ENCODE results near the gene MYRFL. TPM values are rescaled to one million over a fixed set of nuclear protein-coding genes. Genes with fewer than 3 reads are reported as not detected.

MYRFL gene
- total and polyA plus RNA-seq, 2 donors, result 0.28 to 0.59 TPM

GRCh38 chr12:70005864-70006618, 181.0 kb downstream of the MYRFL start:
- no peaks in the 10 kb centered on the region for H3K36me3 ChIP-seq (ENCODE audit: control insufficient read depth in 2 of 2, insufficient read depth in 2 of 2, low read length in 1 of 2)
- no peak overlapping the region for H3K27ac ChIP-seq (ENCODE audit: low read depth in 1 of 2, low read length in 1 of 2)
- 92% methylated on average over 2 of the region's 2 CpGs for WGBS
- H3K4me1 ChIP-seq (ENCODE audit: control insufficient read depth in 2 of 2, insufficient read depth in 2 of 2, low read length in 2 of 2), result no peaks in the 10 kb centered on the region
- H3K4me3 ChIP-seq (ENCODE audit: low read length in 2 of 2), result no peak overlapping the region
- peaks cover 0 to 13% of the 10 kb centered on the region in 2 donors for H3K9me3 ChIP-seq (ENCODE audit: control insufficient read depth in 2 of 2, insufficient read depth in 1 of 2, low read length in 1 of 2)
- DNase-seq (ENCODE audit: low read depth in 6 of 9, low spot score in 9 of 9), result no peak
- no peaks in the 10 kb centered on the region for H3K27me3 ChIP-seq (ENCODE audit: control insufficient read depth in 2 of 2, insufficient read depth in 1 of 2, low read length in 1 of 2)

- Histone ChIP-seq H3K4me3 (ENCODE audit: low read length in 2 of 2) (no peak overlapping the region), H3K4me1 (ENCODE audit: control insufficient read depth in 2 of 2, insufficient read depth in 2 of 2, low read length in 2 of 2) (no peaks in the 10 kb centered on the region), H3K27me3 (ENCODE audit: control insufficient read depth in 2 of 2, insufficient read depth in 1 of 2, low read length in 1 of 2) (no peaks in the 10 kb centered on the region), H3K36me3 (ENCODE audit: control insufficient read depth in 2 of 2, insufficient read depth in 2 of 2, low read length in 1 of 2) (no peaks in the 10 kb centered on the region), H3K9me3 (ENCODE audit: control insufficient read depth in 2 of 2, insufficient read depth in 1 of 2, low read length in 1 of 2) (peaks cover 0 to 13% of the 10 kb centered on the region in 2 donors), H3K27ac (ENCODE audit: low read depth in 1 of 2, low read length in 1 of 2) (no peak overlapping the region)
- no peak for DNase-seq (ENCODE audit: low read depth in 6 of 9, low spot score in 9 of 9)
- WGBS, result 49% methylated on average over 2 of the region's 2 CpGs
These were observed 181.6 kb downstream of the MYRFL start for GRCh38 chr12:70006619-70006973.

- no peak overlapping the region for H3K4me3 ChIP-seq (ENCODE audit: low read length in 2 of 2)
- H3K36me3 ChIP-seq (ENCODE audit: control insufficient read depth in 2 of 2, insufficient read depth in 2 of 2, low read length in 1 of 2), result no peaks in the 10 kb centered on the region
- no peaks in the 10 kb centered on the region for H3K27me3 ChIP-seq (ENCODE audit: control insufficient read depth in 2 of 2, insufficient read depth in 1 of 2, low read length in 1 of 2)
- H3K4me1 ChIP-seq (ENCODE audit: control insufficient read depth in 2 of 2, insufficient read depth in 2 of 2, low read length in 2 of 2), result no peaks in the 10 kb centered on the region
- no peak overlapping the region for H3K27ac ChIP-seq (ENCODE audit: low read depth in 1 of 2, low read length in 1 of 2)
- no peak for DNase-seq (ENCODE audit: low read depth in 6 of 9, low spot score in 9 of 9)
- H3K9me3 ChIP-seq (ENCODE audit: control insufficient read depth in 2 of 2, insufficient read depth in 1 of 2, low read length in 1 of 2), result peaks cover 0 to 13% of the 10 kb centered on the region in 2 donors
- 85% methylated on average over 2 of the region's 2 CpGs for WGBS
These were observed 182.7 kb downstream of the MYRFL start for GRCh38 chr12:70007687-70008086.

Other genes with a start within 250 kb of the MYRFL start
- gene CCT2, start 239.8 kb upstream of the MYRFL start, total RNA-seq, result 270 TPM
- gene CCT2, start 239.8 kb upstream of the MYRFL start, polyA plus RNA-seq, result 126 TPM
- gene LRRC10, start 214.3 kb upstream of the MYRFL start, total RNA-seq, result 0.05 TPM
- 0.05 TPM for gene LRRC10, start 214.3 kb upstream of the MYRFL start, polyA plus RNA-seq
- gene BEST3, start 125.9 kb upstream of the MYRFL start, total RNA-seq, result 4.1 TPM
- gene BEST3, start 125.9 kb upstream of the MYRFL start, polyA plus RNA-seq, result 2.7 TPM
- gene RAB3IP, start 86.4 kb upstream of the MYRFL start, total RNA-seq, result 22.8 TPM
- gene RAB3IP, start 86.4 kb upstream of the MYRFL start, polyA plus RNA-seq, result 25.8 TPM